Cardiac fibroblast (primary cell): ENCODE data around the gene SULF2.

Source experiments
- DNase-seq, 2 donors: peaks; one replicate each; pipeline versions ENCODE4 v3.0.0 to v3.0.0-alpha.2; 2010; ENCODE audit warnings: low read depth in 2 of 2
- H3K4me3 ChIP-seq, 2 donors: replicated peaks in 1 of 2; 1 replicate in 1 of 2; 2 replicates in 1 of 2; pipeline ENCODE4 v1.5.1; 2011; ENCODE audit warnings: low read depth in 2 of 2, low read length in 2 of 2, mild to moderate bottlenecking in 2 of 2, moderate library complexity in 1 of 2
- CTCF ChIP-seq: IDR thresholded peaks from one replicate; pipeline ENCODE4 v1.5.1; 2011; ENCODE audit warnings: low read depth, mild to moderate bottlenecking, low read length, inconsistent platforms

Gene SULF2

GRCh38 chr20:47664068-47664437, 121.2 kb downstream of the SULF2 start:
- H3K4me3 ChIP-seq, result no peak overlapping the region
- no peak for DNase-seq
- no peak for TF ChIP-seq CTCF

- peak; percentile 83 to 87 for DNase-seq
- no peak overlapping the region for H3K4me3 ChIP-seq
- TF ChIP-seq CTCF, result peak; percentile 97
Observed at GRCh38 chr20:47663354-47664067, 121.8 kb downstream of the SULF2 start.

- no peak for DNase-seq
- H3K4me3 ChIP-seq, result no peak overlapping the region
- no peak for TF ChIP-seq CTCF
Observed at GRCh38 chr20:47662483-47663353, 122.6 kb downstream of the SULF2 start.

GRCh38 chr20:47661714-47662113, 123.6 kb downstream of the SULF2 start:
- no peak overlapping the region for H3K4me3 ChIP-seq
- TF ChIP-seq CTCF, result no peak
- no peak for DNase-seq

GRCh38 chr20:47660983-47661700, 124.1 kb downstream of the SULF2 start:
- TF ChIP-seq CTCF, result no peak
- no peak for DNase-seq
- H3K4me3 ChIP-seq, result no peak overlapping the region

GRCh38 chr20:47660602-47660905, 124.7 kb downstream of the SULF2 start:
- no peak for DNase-seq
- no peak overlapping the region for H3K4me3 ChIP-seq
- TF ChIP-seq CTCF, result no peak
